Dedifferentiated amniotic fluid mesenchymal stem cell (primary cell): ENCODE results near the gene KRT222.

ENCODE experiments used
- DNase-seq: peaks from one replicate; pipeline ENCODE4 v3.0.0-alpha.2; 2016; ENCODE audit errors: extremely low spot score

The KRT222 gene

GRCh38 chr17:40615068-40615840 lies 49.7 kb downstream of the KRT222 start:
- DNase-seq: no peak

- DNase-seq: no peak
Observed at GRCh38 chr17:40614431-40615067, 50.4 kb downstream of the KRT222 start.

- no peak for DNase-seq
Observed at GRCh38 chr17:40613467-40614154, 51.4 kb downstream of the KRT222 start.

DNA sequence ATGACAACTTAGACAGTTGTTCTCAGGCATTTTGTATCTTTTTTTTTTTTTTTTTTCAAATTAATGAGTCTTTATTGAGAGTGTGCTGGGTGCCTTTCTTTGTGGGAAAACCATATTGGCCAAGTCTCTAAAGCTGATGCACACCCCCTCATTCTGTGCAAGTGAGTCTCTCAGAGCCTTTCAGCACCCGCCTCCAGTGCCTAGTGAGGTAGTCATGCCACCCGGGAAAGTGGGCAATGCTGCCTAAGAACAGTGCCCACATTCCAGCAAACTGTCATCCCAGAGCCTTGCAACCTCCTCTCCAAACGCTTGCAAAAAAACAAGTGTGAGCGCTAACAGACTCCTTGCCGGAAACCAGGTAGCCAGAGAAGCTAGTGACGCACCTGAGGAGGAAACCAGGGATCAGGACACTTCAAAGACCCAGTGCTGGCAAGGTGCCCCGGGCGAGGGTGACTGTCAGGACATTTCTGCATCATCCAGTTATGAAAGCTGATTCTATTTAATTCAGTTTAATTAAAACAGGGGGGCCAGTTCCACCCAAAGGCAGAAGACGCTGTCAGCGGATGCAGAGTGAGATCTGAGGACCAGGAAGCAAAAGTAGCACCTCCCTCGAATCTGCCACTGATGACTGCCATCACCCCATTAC lies 52.3 kb downstream of the KRT222 start:
- no peak for DNase-seq

DNA sequence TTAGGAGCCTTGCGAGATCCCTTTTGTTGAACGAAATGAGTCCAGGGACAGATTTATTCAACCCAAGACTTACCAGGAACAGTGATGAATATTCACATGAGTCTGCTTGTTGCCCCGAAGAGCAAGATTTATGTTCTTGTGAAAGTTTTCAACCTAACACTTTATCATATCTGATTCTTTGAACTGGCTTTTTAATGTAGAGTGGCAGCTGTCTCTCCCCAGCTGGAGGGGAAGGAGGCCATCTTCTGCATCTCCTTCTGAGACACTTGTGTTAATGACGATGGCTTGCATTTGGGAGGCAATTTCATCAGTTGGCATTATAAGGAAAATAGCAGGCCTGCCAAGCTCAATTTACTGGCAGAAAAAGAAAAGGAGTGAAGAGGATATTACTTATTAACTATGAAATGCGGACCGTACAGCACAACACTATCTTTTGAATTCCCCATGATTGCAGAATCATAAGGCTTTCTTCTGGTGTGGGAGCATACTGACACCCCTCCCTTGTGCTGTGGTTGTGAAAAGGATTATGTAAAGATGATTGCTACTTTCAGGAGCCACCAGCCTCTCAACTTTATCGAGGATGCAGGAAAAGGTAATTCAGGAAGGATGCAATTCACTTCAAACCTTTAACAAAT lies 53.0 kb downstream of the KRT222 start:
- DNase-seq: no peak

DNA sequence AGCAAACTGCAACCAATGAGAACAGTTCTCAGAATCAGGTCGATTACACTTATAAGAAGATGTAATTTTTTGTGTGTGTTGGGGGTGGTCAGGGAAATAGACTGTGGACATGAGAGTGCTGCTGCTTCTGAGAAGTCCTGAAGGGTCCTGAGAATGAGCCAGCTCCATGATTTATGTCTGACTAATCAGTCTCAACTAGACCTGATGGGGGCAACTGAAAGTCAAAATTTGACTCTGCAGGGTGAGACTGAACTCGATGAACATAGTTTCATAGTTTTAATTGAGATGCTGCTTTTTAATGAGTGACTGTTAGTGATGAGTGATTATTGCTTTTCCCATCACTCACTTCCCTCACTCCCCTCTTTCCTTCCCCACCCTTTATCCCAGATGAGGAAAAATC lies 54.6 kb downstream of the KRT222 start:
- no peak for DNase-seq

DNA sequence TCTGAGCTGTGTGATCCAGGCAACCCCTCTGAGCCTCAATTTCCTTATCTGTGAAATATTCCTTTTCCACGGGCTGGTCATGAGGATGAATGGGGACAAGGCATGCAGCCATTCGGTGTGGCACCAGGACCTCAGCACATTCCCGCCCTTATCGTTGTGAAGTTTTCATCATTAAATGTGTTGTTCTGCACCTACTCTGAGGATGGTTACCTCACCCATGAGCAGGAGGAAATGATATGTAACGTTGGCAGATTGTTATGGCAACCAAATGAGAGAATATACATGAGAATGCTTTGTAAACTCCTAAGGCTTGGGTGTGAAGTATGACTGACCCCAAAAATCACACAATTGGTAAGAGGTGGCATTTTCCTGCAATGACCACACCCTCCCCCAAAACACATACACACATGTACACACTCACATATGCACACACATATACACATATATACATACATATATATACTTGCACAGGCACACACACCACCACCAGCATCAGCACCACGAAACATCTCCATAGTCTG lies 56.9 kb downstream of the KRT222 start:
- no peak for DNase-seq

- DNase-seq: no peak
Observed at GRCh38 chr17:40607641-40608040, 57.3 kb downstream of the KRT222 start.

GRCh38 chr17:40606548-40607353 lies 58.2 kb downstream of the KRT222 start:
- no peak for DNase-seq

DNA sequence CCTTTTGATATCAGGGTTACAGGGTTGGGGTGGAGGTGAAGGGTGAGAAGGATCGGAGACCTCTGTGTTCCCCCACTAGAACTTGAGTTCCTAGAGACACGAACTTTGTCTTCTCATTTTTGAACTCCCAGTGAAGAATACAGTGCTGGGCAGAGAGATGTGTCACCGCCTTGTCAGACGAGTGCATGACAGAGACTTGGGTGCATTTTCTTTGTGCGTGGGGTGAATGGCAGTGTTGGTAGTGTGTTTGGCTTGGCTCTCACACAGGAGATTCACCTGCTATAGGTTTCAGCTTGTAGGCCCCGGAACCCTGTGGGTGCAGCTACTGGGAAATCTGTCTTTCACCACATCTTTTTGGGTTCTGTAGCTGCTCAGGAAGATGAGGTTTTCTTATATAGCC lies 59.7 kb downstream of the KRT222 start:
- DNase-seq: no peak
